ENCODE measurements around the gene RAD51AP2. TPM values are rescaled to one million over a fixed set of nuclear protein-coding genes. Genes with fewer than 3 reads are reported as not detected.
"Not testable (repeated sequence)": the region's sequence is repeated elsewhere in the genome, so short reads cannot be mapped to it uniquely, and the experiment has no call there.

The RAD51AP2 gene
- total RNA-seq, 1 donor from 2014 or later: not detected

DNA sequence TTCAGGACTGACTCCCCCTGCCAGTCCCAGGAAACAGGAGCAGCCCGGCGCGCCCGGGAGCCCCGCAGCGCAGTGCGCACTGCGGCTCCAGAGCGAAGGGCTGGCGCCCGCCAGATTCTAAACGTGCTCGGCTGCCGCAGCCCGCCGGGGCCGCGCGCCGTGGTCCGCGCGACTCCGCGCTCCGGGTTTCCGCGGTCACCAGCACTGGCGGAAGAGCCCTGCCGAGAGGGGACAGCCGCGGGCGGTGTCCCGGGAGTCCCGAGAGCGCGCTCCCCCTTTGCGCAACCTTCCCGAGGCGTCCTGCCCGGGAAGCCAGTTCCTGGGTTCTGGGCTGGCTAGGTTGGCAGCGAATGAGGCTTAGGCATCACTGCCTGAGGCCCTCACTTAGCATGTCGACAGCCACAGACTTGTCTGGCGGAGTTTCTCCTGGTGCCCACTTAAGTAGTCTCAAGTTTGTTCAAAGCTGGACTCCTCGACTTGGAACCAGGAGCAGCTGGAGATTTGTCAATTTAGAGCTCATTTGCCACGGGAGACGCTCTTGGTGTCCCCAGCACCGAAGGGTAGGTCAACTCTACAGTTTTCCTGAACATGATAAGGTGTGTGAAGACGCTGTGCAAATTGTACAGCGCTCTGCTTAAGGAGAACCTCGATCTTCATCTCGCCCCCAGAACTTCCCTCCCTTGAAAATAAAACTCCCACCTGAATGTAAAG is 20.8 kb upstream of the RAD51AP2 start:
- DNase-seq (ENCODE audit: low spot score) (peak; percentile 66), ATAC-seq (peak; percentile 80)
- intact Hi-C loops (cut with DNase I): no loop called here

DNA sequence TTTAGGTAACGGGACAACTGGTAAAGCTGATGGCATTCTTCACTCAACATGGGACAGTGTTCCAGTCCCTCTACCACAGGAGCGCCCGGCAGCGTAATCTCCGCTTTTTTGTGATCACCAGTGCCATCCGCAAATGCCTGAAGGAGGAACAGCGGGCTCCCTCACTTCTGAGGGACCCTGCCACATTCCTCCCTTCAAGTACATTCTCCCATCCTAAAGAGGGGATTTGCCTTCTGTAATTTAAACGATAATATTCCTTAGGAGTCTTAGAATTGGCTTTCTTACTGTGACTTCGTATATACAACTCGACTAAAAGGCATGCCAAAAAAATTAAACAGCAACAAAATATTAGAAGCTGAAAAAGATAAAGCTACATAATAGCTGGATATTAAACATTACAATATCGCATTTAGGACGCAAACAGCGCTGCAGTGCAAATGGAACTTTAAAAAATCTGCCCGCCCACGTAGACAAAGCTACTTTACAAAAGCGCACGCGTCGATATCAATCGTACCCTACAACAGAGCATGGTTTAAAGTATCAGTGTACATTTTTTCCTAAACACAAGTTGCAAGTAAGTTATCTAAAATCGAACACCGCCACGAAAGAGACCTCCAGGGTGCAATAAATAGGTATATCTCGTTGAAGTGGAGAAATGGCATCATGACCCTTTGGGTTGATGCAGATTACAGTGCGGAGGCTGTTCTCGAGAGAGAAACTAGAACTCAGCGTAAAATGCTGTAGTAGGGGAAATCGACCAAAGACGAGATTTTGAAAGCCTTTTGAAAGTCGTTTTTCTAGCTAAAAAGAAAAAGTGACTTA is 20.0 kb upstream of the RAD51AP2 start:
- intact Hi-C loops (cut with DNase I): no loop called here
- DNase-seq (ENCODE audit: low spot score) (peak; percentile 39), ATAC-seq (no peak)

DNA sequence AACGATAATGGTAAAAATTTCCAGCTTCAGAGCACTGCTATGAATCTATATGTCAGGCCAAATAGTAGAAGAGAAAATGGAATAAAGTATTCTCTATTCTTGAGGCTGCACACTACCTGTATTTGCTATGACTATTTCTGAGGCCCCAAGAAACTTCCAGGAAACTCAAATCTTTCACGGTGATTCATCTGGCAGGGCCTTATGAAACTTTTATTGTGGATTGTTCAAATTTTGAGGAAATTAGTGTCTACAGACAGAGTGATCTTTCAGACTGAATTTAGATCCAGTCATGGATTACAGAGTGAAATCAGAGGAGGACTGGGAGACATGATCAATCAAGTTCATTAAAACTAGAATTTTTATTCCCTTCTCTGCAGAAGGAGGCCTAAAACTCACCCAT is 18.2 kb upstream of the RAD51AP2 start:
- intact Hi-C loops (cut with DNase I): no loop called here
- no peak for DNase-seq (ENCODE audit: low spot score)
- no peak for ATAC-seq

DNA sequence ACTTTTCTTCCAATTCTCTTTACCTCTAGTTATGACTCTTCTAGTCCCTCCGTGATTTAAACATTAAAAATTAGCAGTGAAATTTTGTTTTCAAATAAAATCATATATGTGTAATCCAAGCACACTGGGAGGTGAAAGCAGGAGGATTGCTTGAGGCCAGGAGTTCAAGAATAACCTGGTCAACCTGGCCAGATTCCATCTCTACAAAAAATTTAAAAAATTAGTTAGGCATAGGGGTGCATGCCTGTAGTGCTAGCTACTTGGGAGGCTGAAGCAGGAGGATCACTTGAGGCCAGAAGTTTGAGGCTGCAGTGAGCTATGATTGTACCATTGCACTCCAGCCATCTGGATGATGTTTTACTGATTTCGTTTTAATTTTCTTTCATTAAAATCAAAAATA is 15.3 kb upstream of the RAD51AP2 start:
- intact Hi-C loops (cut with DNase I): no loop called here
- DNase-seq (ENCODE audit: low spot score) (no peak), ATAC-seq (no peak)

DNA sequence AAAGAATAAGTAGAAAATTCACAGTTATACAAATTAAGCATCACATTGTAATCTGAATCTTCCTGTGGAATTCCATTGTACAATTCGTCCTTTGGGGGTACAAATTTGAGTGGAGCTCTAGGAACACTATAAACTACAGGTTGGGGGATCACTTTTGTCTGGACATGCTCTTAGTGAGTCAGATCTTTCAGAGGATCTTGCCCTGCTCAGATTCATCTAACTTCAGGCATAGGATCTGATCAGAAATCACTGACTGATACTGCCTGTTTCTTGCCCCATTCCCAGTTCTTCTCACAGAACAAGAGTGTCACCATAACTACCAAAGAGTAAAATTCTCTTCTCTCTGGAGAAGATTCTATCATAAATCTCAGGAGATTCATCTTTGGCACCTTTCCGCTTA is 11.5 kb upstream of the RAD51AP2 start:
- intact Hi-C loops (cut with DNase I): no loop called here
- DNase-seq (ENCODE audit: low spot score) (no peak), ATAC-seq (no peak)

DNA sequence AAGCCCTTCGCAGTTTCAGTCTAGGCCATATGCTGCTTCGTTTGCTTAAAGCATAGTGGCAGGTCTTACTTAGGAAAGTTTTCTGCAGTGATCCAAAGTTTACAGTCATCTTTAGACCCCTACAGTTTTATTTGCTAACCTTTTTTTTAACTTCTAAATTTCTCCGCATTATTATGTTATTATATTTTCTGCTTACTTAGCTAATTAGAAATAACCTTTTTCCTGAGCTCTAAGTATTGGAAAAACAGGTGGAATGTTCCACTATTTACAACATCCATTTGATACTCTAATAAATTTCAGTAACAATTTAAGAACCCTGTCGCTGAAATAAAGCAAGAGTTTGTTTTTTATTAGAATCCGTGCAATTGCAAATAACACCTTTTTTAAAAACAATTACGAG is 4.1 kb upstream of the RAD51AP2 start:
- DNase-seq (ENCODE audit: low spot score) (no peak), ATAC-seq (no peak)
- intact Hi-C loops (cut with DNase I): no loop called here

DNA sequence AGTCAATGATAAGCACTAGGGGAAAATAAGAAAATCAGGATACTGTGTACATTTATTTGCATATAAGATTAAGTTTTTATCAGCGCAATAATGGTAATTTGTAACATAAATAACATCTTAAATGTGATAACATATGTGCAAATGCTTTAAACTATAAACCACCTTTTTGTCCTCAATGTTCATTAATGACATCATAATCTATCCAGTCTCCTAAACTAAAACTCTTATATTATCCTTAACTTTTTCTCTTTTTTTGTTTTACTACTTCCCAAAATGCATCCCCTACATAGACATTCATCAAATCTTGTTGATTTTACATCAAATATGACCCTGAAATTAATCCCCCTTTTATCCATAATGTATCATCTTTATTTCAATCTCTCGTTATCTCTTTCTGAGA is 3.4 kb upstream of the RAD51AP2 start:
- DNase-seq (ENCODE audit: low spot score) (no peak), ATAC-seq (no peak)
- intact Hi-C loops (cut with DNase I): no loop called here

DNA sequence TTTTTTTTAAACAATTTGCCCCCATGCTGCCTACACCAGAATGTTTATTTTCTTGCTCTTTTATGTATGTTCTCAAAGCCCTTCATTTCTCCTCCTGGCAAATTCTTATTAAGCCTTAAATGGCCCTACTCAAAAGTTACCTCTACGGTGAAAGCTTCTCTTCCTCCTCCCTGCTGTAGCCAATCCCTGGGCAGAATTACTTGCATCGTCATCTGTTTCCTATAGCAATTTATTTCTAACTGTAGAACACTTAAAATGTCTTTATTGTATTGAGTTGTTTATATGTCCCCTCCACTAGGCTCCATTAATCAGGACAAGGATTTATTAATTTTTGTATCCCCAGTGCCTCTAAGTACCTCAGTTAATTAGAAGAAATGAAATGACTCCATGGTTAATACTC is 2.5 kb upstream of the RAD51AP2 start:
- no peak for DNase-seq (ENCODE audit: low spot score)
- ATAC-seq: no peak
- intact Hi-C loops (cut with DNase I): no loop called here

DNA sequence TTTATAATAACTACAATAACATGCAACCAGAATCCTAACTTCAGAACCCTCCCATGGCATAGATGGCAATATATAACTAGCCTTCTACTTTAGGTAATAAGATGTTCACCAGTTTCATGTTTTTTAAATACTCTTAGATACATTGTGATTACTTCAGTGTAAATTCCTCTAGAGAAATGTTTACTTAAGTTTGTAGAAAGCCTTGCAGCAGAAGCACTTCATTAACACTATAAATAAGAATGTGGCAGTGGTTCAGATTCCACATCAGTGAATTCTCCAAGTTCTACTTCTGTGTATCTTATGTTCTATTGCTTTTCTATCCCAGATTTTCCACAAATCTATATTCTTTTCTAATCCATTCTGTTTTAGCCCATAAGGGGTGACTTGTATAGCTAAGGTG is 1.2 kb upstream of the RAD51AP2 start:
- DNase-seq (ENCODE audit: low spot score) (no peak), ATAC-seq (no peak)
- intact Hi-C loops (cut with DNase I): no loop called here

DNA sequence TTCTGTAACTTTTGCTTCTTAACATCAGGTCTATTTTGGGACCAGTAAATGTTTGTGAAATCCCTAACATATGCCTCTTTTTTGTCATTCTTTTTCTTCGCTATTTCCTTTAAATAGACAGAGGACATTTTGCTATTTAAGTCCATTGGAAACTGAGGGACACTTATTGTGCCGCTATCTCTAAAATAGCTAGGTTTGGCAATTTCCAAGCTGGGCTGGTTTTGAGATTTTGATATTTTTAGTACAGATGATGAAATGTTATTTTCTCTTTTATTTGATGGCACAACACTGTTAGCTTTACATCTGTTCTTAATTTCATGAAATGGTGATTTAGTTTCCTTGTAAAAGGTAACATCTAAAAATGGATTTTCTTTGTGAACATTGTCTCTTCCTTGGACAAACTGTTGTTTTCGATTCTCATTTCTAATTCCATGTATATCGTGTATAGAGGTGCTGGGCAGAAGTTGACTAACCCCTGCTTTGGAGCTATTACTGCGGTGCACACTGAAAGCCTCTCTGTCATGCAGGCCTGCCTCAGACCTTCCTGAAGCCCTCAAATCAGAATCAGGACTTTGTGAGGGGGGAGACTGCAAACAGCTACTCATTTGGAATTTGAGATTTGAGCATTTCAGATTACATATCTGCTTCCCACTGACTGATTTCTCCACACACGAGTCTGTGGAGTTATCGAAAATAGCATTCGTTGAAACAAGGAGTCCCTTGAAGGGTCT is 594 bp downstream of the RAD51AP2 start:
- DNase-seq (ENCODE audit: low spot score): no peak
- intact Hi-C loops (cut with DNase I): no loop called here
- peak; percentile 57 for ATAC-seq

DNA sequence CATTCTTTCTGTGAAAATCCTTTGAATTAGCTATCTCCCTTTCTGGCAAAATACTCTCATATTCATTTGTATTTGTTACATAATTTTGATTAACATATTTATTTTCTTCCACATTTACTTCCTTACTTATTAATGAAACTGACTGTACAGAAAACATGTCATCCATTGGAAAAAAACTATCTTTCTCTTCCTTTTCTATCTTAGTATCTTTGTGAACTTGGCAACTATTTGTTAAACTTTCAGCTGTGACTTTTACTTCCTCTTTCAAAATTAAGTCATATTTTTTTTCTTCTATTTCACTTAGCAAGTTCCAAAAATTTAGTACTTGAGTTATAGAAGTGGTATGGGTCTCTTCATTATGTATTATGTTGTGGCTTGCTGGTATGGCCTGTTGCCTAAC is 2.6 kb downstream of the RAD51AP2 start:
- DNase-seq (ENCODE audit: low spot score): no peak
- intact Hi-C loops (cut with DNase I): no loop called here
- no peak for ATAC-seq

DNA sequence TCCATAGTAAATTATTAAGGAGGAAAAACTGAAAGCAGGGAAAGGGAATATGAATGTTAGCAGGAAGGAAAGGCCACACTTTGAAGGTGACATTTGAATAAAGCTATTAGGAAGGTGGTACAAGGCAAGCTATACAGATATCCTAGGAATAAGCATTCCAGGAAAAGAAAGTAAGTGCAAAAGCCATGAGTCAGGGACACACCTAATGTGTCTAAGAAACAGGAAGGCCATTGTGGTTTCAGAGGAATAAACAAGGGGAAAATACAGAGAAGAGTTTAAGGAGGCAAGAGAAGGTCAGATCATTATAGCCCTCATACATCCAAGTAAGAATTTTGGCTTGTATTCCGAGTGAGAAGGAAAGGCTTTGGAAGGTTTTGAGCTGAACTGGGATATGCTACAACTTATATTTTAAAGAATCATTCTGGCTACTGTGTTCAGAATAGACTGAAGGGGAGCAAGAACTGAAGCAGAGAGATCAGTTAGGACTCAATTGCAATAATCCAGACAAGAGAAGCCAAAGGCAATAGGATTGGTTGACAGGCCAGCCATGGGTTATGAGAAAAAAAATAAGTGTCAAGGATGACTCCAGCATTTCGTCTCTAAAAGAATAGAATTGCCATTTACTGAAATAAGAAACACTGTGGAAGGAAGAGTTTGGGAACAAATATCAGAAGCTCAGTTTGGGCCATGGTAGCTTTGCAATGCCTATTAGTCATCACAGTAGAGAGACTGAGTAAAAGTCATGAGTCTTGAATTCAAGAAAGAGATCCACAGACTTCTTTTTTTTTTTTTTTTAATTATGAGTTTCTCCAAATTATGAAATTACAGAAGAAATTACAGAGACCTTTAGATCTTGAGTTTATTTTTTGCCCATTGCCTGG is 11.3 kb downstream of the RAD51AP2 start:
- intact Hi-C loops (cut with DNase I): no loop called here
- ATAC-seq (no peak), DNase-seq (ENCODE audit: low spot score) (no peak)

DNA sequence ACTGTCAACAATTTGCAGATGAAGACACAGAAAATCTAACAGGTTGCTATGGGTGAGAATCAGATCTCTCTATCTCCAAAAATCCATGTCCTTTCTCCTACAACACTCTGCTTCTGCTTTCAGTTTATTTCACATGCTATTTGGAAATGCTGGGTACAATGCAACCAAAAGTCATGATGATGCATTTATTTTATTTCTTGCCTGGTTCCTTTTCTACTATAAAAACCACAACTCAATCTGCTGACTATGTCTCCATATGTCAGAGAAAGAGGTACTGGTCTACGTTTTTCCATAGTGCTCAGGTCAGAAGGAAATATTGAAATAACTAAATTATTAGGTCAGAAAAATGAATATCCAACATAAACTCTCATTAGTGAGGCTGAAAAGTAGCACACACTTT is 20.5 kb downstream of the RAD51AP2 start:
- intact Hi-C loops (cut with DNase I): no loop called here
- DNase-seq (ENCODE audit: low spot score) (no peak), ATAC-seq (no peak)

DNA sequence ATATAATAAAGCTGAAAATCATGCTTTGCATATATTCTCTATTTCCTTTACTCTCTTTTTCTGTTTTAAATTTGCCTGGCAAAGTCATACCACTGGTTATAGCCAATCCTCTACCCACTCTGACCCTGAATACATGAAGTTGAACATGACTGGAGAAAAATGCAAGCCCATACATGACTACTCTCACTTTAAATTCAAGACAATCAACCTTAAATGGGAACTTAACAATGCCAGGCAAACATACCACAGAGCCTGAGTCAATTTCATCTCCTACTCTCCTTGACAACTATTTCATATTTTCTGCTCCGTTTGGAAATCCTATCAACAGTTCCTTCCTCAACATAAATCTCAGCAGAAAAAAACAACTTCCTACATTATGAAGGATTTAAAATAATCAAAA is 22.6 kb downstream of the RAD51AP2 start:
- intact Hi-C loops (cut with DNase I): no loop called here
- ATAC-seq: no peak

DNA sequence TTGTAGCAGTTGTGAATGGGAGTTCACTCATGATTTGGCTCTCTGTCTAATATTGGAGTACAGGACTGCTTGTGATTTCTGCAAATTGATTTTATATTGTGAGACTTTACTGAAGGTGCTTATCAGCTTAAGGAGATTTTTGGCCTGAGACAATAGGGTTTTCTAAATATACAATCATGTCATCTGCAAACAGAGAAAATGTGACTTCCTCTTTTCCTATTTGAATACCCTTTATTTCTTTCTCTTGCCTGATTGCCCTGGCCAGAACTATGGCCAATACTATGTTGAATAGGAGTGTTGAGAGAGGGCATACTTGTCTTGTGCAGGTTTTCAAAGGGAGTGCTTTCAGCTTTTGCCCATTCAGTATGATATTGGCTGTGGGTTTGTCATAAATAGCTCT is 28.1 kb downstream of the RAD51AP2 start:
- ATAC-seq; intact Hi-C loops (cut with DNase I); DNase-seq (ENCODE audit: low spot score): not testable (repeated sequence)

More for the DNA sequence above, 22.6 kb downstream of the RAD51AP2 start:
- DNase-seq (ENCODE audit: low spot score): no peak

DNA sequence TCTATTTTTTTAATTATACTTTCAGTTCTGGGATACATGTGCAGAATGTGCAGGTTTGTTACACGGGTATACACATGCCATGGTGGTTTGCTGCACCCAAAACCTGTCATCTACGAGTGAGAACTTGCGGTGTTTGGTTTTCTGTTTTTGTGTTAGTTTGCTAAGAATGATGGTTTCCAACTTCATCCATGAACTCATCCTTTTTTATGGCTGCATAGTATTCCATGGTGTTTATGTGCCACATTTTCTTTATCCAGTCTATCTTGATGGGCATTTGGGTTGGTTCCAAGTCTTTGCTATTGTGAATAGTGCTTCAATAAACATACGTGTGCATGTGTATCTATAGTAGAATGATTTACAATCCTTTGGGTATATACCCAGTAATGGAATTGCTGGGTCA is 29.6 kb downstream of the RAD51AP2 start:
- ATAC-seq; intact Hi-C loops (cut with DNase I); DNase-seq (ENCODE audit: low spot score): not testable (repeated sequence)

DNA sequence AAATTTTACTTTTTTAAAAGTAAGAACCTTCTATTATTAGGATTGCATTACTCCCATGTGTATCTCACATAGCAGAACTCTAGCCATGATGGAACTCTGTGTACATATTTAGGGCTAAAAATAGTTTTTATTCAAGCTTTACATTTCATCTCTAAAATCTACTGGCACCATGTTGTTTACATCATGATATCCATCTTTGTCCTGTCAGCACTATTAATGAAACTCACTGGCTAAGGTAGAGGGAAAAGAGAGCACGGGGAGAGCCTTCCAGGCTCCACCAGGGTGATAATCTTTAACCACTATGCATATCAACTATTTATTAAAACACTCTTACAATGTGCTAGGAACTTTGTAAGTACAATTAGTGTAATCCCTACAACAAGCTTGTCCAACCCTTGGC is 34.7 kb downstream of the RAD51AP2 start:
- DNase-seq (ENCODE audit: low spot score): no peak
- ATAC-seq: no peak
- intact Hi-C loops (cut with DNase I): no loop called here

DNA sequence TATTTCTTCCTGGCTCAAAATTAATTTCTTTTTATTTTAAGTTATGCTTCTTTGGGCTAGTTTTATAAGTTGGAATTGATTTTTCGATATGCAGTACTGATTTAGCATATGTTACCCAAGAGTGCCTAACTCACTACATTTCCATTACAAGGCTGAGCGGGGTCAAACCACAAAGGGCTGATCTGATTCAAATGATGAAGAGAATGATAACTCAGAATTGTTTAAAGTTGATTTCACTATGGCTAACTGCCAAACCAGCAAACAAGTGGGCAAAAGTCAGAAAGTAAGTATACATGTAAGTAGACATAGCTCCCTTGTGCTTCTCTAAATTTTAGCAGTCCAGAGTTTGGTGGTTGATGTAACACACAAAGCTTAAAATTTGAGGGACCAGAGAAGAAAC is 35.6 kb downstream of the RAD51AP2 start:
- intact Hi-C loops (cut with DNase I): no loop called here
- ATAC-seq: no peak
- DNase-seq (ENCODE audit: low spot score): no peak

DNA sequence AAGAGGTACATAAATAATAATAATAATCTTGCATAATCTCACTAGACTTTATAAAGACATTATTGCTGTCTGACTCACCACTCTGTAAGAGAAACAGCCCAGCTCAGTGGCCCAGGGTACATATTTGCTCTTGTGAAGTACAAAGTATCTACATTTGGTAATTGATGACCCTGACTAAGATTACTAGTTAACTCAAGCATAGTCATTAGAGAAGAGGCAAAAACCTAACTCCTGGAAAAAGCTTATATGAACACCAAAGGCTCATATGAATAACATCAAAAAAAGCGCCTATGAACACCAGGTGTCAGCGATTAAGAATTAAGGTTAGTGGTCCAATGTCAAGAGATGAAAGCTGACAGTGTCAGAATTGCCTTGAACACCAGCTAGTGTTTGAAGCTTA is 38.4 kb downstream of the RAD51AP2 start:
- DNase-seq (ENCODE audit: low spot score): no peak
- intact Hi-C loops (cut with DNase I): no loop called here
- ATAC-seq: no peak

Measured in sciatic nerve (tissue), 2 donors.